Bronchial epithelial cell (primary cell): ENCODE measurements around the gene RFFL. TPM values are rescaled to one million over a fixed set of nuclear protein-coding genes. Genes with fewer than 3 reads are reported as not detected.

Experiments used
- DNase-seq: peaks from one replicate; pipeline ENCODE4 v3.0.0-alpha.2; 2010; ENCODE audit warnings: low read depth
- FAIRE-seq: peaks from 2 replicates; lab custom pipeline; 2011; peaks lifted over from hg19 to GRCh38; lab: Jason Lieb, UNC
- H3K27me3 ChIP-seq: 2 replicates; pipeline ENCODE4 v1.5.1; 2011; ENCODE audit warnings: low read length; ENCODE audit not compliant: control insufficient read depth, insufficient read depth
- H3K36me3 ChIP-seq: 2 replicates; pipeline ENCODE4 v1.5.1; 2011; ENCODE audit warnings: low read length; ENCODE audit not compliant: control insufficient read depth, insufficient read depth
- H3K4me3 ChIP-seq: 2 replicates; pipeline ENCODE4 v1.5.1; 2011; ENCODE audit warnings: mild to moderate bottlenecking, low read depth, low read length, control low read depth
- CTCF ChIP-seq: IDR thresholded peaks from 2 replicates; pipeline ENCODE4 v1.5.1; 2011; ENCODE audit warnings: mild to moderate bottlenecking, moderate library complexity, low read length, control low read depth, inconsistent platforms; ENCODE audit not compliant: insufficient read depth, severe bottlenecking
- total RNA-seq: library from RNA; depleted of rRNA; stranded (reverse); fragments of >200 nt; gene quantifications from 2 replicates; pipeline ENCODE4 v1.2.1, GENCODE V29; 2014

The RFFL gene
- total RNA-seq, 1 donor from 2014 or later, result 8.4 TPM

- FAIRE-seq (no peak), DNase-seq (no peak)
- H3K4me3 ChIP-seq, result no peak overlapping the region
- H3K36me3 ChIP-seq, result peaks cover 1% of the 10 kb centered on the region
- no peak for TF ChIP-seq CTCF
- no peaks in the 10 kb centered on the region for H3K27me3 ChIP-seq
These were observed 7.5 kb downstream of the RFFL start for GRCh38 chr17:35056013-35056412.

GRCh38 chr17:35053204-35053603, 10.3 kb downstream of the RFFL start:
- DNase-seq (no peak), FAIRE-seq (no peak)
- no peak overlapping the region for H3K4me3 ChIP-seq
- no peak for TF ChIP-seq CTCF
- H3K36me3 ChIP-seq, result no peaks in the 10 kb centered on the region
- no peaks in the 10 kb centered on the region for H3K27me3 ChIP-seq

- H3K27me3 ChIP-seq, result no peaks in the 10 kb centered on the region
- H3K36me3 ChIP-seq, result no peaks in the 10 kb centered on the region
- TF ChIP-seq CTCF, result no peak
- no peak for DNase-seq
- FAIRE-seq, result no peak
- no peak overlapping the region for H3K4me3 ChIP-seq
These were observed 10.7 kb downstream of the RFFL start for GRCh38 chr17:35052780-35053179.

- no peak overlapping the region for H3K4me3 ChIP-seq
- no peaks in the 10 kb centered on the region for H3K27me3 ChIP-seq
- DNase-seq, result no peak
- no peak for FAIRE-seq
- TF ChIP-seq CTCF, result no peak
- H3K36me3 ChIP-seq, result no peaks in the 10 kb centered on the region
These were observed 11.3 kb downstream of the RFFL start for GRCh38 chr17:35052241-35052610.

- TF ChIP-seq CTCF, result no peak
- no peak for FAIRE-seq
- no peak for DNase-seq
These were observed 11.8 kb downstream of the RFFL start for GRCh38 chr17:35051579-35052240.

GRCh38 chr17:35051183-35051578, 12.3 kb downstream of the RFFL start:
- no peak for FAIRE-seq
- DNase-seq, result peak; percentile 12
- TF ChIP-seq CTCF, result no peak
- Histone ChIP-seq H3K4me3 (no peak overlapping the region), H3K36me3 (no peaks in the 10 kb centered on the region), H3K27me3 (no peaks in the 10 kb centered on the region)

More at GRCh38 chr17:35051579-35052240, 11.8 kb downstream of the RFFL start:
- Histone ChIP-seq H3K36me3 (no peaks in the 10 kb centered on the region), H3K4me3 (no peak overlapping the region), H3K27me3 (no peaks in the 10 kb centered on the region)
